Vagina (tissue), 2 donors: ENCODE data around the gene KCTD4.

Experiments
- POLR2A ChIP-seq, 2 donors: fragments of 450-650 bp; IDR thresholded peaks; one replicate each; pipeline ENCODE4 v1.6.1; 2017; ENCODE audit warnings: antibody characterized with exemption in 2 of 2, mild to moderate bottlenecking in 2 of 2, moderate library complexity in 2 of 2
- POLR2AphosphoS5 ChIP-seq, 2 donors: sonication (generic); formaldehyde crosslinking; IDR thresholded peaks; one replicate each; pipeline ENCODE4 v1.9.0; 2017; ENCODE audit warnings: antibody characterized with exemption in 2 of 2, mild to moderate bottlenecking in 2 of 2, low read depth in 1 of 2; ENCODE audit not compliant: insufficient read depth in 1 of 2
- TF ChIP-seq, protein P1 (sequence below), 3 experiments: fragments of 450-650 bp in 2 of 3; fragments of 200-600 bp in 1 of 3; sonication (generic) in 1 of 3; IDR thresholded peaks; one replicate each; pipeline ENCODE4 v1.5.1; 2017 to 2019; ENCODE audit warnings: antibody characterized with exemption in 3 of 3, mild to moderate bottlenecking in 2 of 3, moderate library complexity in 2 of 3

DNA sequence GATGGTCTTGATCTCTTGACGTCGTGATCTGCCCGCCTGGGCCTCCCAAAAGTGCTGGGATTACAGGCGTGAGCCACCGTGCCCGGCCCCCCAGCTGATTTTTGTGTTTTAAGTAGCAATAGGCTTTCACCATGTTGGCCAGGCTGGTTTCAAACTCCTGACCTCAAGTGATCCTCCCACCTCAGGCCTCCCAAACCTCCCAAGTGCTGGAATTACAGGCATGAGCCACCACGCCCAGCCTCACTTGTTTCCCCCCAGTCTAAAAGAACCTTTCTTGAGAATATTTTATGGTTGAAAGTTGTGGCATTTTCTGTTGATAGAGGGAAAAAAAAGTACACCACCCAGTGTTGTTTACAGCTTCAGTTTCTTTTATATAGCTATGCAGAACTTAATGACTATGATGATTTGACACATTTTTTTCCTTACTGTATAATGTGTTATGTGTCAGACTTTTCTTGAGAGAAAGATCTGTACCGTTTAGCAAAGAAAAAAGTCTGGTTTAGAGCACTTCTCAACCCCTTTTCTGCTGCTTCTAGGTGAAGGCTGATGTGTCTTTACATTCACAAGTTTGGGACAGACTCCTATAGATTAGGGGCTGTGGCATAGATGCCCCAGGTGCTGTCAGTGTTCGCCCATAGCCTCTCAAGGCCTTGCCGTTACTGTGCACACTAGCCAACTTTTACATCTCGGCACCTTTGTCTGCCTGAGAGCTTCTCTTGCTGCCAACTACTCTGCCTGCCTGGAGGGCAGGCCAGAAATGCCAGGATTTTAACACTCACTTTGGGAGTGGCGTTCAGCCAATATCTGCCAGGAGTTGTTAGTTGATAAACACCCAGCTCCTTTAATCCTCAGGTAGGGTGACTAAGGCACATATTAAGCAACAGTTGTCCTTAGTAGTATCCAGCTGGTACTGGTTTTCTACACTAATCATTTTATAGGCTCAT, 33.0 kb downstream of the KCTD4 start:
- TF ChIP-seq, protein P1, sequence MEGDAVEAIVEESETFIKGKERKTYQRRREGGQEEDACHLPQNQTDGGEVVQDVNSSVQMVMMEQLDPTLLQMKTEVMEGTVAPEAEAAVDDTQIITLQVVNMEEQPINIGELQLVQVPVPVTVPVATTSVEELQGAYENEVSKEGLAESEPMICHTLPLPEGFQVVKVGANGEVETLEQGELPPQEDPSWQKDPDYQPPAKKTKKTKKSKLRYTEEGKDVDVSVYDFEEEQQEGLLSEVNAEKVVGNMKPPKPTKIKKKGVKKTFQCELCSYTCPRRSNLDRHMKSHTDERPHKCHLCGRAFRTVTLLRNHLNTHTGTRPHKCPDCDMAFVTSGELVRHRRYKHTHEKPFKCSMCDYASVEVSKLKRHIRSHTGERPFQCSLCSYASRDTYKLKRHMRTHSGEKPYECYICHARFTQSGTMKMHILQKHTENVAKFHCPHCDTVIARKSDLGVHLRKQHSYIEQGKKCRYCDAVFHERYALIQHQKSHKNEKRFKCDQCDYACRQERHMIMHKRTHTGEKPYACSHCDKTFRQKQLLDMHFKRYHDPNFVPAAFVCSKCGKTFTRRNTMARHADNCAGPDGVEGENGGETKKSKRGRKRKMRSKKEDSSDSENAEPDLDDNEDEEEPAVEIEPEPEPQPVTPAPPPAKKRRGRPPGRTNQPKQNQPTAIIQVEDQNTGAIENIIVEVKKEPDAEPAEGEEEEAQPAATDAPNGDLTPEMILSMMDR (IDR thresholded peaks at IDR 0.05), result no peak
- TF ChIP-seq POLR2A (IDR thresholded peaks at IDR 0.05) (no peak), POLR2AphosphoS5 (IDR thresholded peaks at IDR 0.05; ENCODE audit: insufficient read depth in 1 of 2, low read depth in 1 of 2) (peak in 1 of 2 donors; percentile 84)
